ENCODE data around the gene ARFGEF2.

DNA sequence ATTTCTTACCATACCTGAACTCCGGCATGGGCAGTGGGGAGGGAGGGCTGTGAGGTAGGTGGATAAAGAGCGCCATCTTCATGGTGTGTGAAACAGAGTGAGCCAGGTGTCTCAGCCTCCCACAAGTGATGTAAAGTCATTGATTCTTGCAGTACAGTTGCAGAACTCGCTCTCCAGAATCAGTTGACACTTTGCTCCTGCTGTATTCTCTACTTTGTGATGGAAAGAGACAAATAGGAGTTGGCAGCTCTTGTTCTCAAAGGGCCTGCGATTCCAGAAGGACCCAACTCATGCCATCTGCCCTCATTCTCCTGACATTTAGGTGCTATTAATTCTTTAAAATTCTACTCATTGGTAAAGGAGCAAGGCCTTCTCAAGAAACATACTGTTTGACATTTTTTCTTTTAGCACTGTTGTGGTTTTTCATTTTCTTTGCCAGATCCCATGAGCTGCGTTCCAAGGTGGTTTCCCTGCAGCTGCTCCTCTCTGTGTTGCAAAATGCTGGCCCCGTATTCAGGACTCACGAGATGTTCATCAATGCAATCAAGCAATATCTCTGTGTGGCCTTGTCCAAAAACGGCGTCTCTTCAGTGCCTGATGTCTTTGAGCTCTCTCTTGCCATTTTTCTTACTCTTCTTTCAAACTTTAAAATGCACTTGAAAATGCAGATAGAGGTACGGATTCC, 49.3 kb downstream of the ARFGEF2 start:
- TF ChIP-seq POLR2A (IDR thresholded peaks at IDR 0.05), result no peak
- TF ChIP-seq, protein P1, sequence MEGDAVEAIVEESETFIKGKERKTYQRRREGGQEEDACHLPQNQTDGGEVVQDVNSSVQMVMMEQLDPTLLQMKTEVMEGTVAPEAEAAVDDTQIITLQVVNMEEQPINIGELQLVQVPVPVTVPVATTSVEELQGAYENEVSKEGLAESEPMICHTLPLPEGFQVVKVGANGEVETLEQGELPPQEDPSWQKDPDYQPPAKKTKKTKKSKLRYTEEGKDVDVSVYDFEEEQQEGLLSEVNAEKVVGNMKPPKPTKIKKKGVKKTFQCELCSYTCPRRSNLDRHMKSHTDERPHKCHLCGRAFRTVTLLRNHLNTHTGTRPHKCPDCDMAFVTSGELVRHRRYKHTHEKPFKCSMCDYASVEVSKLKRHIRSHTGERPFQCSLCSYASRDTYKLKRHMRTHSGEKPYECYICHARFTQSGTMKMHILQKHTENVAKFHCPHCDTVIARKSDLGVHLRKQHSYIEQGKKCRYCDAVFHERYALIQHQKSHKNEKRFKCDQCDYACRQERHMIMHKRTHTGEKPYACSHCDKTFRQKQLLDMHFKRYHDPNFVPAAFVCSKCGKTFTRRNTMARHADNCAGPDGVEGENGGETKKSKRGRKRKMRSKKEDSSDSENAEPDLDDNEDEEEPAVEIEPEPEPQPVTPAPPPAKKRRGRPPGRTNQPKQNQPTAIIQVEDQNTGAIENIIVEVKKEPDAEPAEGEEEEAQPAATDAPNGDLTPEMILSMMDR (IDR thresholded peaks at IDR 0.05), result no peak
